ENCODE data around the gene ATG12.

DNA sequence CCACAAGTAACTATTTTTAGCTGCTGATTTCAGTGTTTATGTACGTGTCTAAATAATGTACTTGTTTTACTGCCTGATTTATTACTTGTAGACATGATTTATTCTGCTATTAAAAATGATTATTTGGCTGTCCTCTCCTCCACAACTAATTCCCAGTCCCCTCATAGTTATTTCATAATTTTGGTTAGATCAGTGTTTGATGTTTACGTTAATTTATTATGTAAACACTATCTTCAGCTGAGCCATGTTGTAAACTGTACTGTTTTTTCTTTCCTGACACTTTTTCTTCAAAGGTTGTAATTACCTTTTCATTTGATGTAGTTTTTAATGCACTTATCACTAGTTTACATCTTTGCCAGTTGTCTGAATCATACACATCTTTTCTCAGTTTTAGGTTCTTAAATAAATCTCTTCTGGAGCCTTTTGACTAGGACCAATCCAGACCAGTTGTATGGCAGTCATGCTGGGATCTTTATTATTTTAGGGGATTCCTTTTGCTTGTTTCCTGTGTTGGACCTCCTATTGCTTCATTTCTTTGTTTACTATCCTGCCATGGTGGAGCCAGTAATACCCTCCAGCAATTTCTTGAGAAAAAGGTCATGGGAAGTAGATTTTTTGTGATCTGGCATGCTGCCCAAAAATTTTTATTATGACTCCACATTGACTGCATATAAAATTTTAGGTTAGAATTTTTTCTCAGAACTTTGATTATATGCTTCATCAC lies 16.4 kb upstream of the ATG12 start:
- TF ChIP-seq POLR2AphosphoS5 (IDR thresholded peaks at IDR 0.05; ENCODE audit: low read depth, low read length), result no peak
- TF ChIP-seq, protein P1, sequence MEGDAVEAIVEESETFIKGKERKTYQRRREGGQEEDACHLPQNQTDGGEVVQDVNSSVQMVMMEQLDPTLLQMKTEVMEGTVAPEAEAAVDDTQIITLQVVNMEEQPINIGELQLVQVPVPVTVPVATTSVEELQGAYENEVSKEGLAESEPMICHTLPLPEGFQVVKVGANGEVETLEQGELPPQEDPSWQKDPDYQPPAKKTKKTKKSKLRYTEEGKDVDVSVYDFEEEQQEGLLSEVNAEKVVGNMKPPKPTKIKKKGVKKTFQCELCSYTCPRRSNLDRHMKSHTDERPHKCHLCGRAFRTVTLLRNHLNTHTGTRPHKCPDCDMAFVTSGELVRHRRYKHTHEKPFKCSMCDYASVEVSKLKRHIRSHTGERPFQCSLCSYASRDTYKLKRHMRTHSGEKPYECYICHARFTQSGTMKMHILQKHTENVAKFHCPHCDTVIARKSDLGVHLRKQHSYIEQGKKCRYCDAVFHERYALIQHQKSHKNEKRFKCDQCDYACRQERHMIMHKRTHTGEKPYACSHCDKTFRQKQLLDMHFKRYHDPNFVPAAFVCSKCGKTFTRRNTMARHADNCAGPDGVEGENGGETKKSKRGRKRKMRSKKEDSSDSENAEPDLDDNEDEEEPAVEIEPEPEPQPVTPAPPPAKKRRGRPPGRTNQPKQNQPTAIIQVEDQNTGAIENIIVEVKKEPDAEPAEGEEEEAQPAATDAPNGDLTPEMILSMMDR (IDR thresholded peaks at IDR 0.05), result no peak
- no peak for TF ChIP-seq MXI1 (IDR thresholded peaks at IDR 0.05; ENCODE audit: low read depth, low read length)
- TF ChIP-seq RCOR1 (IDR thresholded peaks at IDR 0.05; ENCODE audit: low read length), result no peak
- TF ChIP-seq, protein P2, sequence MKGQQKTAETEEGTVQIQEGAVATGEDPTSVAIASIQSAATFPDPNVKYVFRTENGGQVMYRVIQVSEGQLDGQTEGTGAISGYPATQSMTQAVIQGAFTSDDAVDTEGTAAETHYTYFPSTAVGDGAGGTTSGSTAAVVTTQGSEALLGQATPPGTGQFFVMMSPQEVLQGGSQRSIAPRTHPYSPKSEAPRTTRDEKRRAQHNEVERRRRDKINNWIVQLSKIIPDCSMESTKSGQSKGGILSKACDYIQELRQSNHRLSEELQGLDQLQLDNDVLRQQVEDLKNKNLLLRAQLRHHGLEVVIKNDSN (IDR thresholded peaks at IDR 0.05; ENCODE audit: borderline replicate concordance, low read depth), result no peak
- TF ChIP-seq YY1 (IDR thresholded peaks at IDR 0.05; ENCODE audit: low read depth), result no peak
- TF ChIP-seq EP300 (IDR thresholded peaks at IDR 0.05; ENCODE audit: borderline replicate concordance in 1 of 2, low read depth in 1 of 2, low read length in 1 of 2), result no peak

Measured in SK-N-SH (cell line).